Stimulated activated CD4-positive, alpha-beta T cell treated with anti-CD3 and anti-CD28 coated beads, Interleukin-1b, Interleukin-23, amount 100 ng/mL, for 24 hours (primary cell): ENCODE data around the gene MBIP.
"Not testable (repeated sequence)": the region's sequence is repeated elsewhere in the genome, so short reads cannot be mapped to it uniquely, and the experiment has no call there.

Experiments used
- DNase-seq, 4 experiments: peaks; one replicate each; pipeline ENCODE4 v3.0.0-alpha.2; 2020; ENCODE audit warnings: low read depth in 4 of 4, low spot score in 1 of 4

The MBIP gene

DNA sequence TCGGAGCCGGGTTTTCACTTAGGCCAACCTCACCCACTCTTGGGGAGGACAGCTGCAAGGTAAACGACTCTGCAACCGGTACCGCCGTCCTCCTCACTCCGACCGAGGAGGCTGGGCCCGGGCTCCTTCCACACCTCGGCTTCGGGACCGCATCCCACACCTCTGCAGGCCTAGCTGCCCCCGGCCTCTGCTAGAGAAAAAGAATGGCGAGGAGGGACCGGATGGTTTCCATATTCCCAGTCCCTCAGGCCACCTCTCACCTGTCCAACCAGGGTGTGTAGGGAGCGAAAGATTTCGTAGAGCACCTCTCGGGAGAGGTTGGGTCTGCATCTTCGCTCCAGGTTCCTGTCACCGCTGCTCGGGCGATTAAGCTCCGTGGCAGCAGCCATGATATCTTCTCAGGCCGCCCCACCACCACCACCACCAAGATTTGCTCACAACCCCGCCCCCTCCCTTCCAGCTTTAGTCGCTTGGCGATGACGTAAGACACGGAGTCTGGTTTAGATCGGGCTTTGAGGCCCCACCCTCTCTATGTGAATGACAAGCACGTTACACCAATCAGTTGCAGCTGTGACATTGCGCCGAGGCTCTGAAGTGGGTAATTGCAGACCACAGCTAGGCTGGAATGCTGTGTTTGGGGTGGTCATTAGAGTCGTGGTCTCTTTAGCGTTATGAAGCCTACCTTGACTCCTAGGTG is at the start of gene MBIP:
MBIP (minus strand) TSS at position 438 of the 697 bp plus-strand sequence; CDS start at position 389, 49 bp downstream.
- peak; percentile 83 to 91 (median 88) for DNase-seq

DNA sequence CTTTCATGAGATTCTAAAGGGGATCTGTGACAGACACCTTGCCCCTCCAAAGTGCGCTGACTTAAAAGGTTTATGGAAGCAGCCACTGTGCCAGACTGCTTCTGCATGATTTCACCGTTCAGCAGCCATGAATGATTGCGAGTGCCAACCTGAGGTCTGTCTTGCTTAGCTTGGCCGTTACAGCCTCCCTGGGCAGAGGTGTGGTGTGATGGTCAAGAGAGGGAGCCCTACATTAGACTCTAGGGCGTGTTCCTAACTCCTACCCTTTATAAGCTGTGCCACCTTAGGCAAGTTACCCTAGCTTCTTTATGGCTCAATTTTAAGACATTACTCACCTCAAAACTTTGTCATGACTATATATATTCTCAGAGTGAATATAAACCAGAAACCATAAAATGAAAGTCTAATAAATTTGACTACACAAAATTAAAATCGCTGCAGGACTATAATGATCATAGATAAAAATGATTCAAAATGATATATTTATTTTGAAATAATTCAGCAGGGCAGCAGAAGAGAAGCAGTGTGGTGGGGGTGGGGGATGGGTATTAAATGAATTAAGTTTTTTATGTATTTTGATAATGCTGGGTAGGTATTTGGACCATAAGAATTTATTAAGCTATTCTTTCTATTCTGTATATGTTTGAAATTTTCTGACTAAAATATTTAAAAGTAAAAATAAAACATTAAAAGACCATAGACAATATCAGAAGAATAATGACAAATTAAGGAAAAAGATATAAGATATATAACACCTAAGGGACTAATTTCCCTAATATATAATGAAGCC is 47.7 kb upstream of the MBIP start:
- no peak for DNase-seq

GRCh38 chr14:36365766-36366165 is 45.3 kb upstream of the MBIP start:
- no peak for DNase-seq

- no peak for DNase-seq
These were observed 43.3 kb upstream of the MBIP start for GRCh38 chr14:36363704-36364103.

- DNase-seq: no peak
These were observed 42.2 kb upstream of the MBIP start for GRCh38 chr14:36362648-36363047.

- DNase-seq: no peak
These were observed 40.9 kb upstream of the MBIP start for GRCh38 chr14:36361210-36361853.

DNA sequence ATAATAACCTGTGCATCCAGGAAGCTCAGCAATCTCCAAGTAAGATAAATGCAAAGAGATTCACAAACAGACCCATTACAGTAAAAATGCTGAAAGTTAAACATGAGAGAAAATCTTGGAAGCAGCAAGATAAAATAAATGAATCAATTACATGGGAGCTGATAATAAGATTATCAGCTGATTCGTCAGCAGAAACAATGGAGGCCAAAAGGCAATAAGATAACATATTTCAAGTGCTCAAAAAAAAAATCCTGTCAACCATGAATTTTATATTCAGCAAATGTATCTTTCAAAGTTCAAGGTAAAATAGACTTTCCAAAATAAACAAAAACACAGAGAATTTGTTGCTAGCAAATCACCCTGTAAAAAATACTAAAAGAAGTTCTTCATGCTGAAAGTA is 36.4 kb upstream of the MBIP start:
- no peak for DNase-seq

DNA sequence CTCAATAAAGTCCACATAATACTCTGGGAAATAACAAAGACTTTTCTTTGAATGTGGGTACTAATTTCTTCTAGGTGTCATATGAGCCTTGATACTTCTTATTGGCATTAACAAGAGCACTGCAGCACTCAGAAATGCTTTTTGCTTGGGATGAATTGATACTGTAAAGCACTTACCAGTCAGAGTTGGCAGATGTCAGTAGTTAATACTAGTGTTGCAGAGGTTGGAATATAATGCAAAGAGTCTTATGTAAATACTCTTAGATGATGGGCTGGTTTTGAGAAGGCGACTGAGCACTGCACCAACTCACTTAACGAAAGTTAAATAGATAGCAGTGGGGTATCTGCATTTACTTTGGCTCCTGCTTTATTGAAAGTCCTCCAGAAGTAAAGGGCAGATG is 25.6 kb upstream of the MBIP start:
- DNase-seq: no peak

GRCh38 chr14:36344211-36344610 is 23.8 kb upstream of the MBIP start:
- DNase-seq: no peak

- DNase-seq: not testable (repeated sequence)
These were observed 21.4 kb upstream of the MBIP start for GRCh38 chr14:36341811-36342210.

DNA sequence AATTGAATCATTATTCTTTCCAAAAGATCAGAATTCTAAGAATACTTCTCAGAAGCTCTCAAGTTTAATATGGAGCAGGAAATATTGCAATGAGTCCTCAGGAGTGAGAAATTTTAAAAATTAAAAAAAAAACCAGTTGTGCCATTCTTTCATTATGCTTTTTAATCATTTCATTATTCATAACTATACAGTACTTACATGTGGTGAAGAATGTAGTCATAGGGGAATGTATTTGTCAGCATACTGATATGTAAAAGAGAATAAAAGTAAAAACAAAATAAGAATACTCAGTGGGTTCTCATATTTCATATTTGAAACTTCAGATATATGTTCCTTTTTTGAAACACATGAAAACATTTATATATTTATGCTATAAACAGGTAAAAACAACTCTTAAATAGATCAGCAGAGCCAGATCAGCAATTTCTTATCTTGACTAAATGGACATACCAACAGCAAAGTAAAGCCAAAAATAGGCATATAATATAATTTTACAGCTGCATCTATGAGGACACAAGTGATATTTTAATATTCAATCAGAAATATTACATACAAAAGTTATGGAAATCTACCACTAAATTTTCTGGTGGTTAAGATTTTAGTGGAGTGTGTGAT is 19.9 kb upstream of the MBIP start:
- DNase-seq: no peak

- no peak for DNase-seq
These were observed 19.4 kb upstream of the MBIP start for GRCh38 chr14:36339816-36340215.

DNA sequence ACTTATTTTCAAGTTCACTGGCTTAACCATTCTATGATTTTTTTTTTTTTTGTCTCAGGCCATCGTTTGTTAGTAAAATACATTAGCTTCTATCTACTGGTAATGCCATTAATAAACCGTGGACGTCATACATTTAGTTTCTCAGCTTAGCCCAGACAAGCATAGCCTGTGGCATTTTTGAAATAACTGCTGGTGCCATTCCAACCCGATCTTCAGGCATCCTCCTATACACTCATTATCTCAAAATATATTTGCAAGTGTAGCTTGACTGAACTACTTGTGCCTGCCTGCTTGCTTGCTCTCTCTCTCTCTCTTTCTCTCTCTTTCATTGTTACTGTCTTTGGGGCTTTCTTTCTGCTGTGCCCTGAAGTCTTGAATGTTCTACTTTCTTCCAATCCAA is 12.7 kb upstream of the MBIP start:
- DNase-seq: no peak

GRCh38 chr14:36327573-36327972 is 7.1 kb upstream of the MBIP start:
- not testable (repeated sequence) for DNase-seq

DNA sequence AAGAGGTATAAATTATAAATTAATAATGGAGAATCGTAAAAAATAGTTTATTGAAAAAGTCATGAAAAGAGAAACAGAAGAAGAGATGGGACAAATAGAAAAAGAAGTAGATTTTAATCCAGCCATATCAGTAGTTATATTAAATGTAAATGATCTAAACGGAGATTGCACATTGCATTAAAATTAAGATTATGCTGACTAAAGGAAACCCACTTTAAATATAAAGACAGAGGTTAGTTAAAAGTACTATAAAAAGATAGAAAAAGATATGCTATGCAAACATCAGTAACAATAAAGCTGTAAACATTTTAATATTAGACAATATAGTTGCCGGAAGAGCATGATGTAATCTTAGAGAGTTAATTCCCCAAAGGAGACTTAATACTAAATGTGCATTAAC is 5.4 kb upstream of the MBIP start:
- DNase-seq: no peak

DNA sequence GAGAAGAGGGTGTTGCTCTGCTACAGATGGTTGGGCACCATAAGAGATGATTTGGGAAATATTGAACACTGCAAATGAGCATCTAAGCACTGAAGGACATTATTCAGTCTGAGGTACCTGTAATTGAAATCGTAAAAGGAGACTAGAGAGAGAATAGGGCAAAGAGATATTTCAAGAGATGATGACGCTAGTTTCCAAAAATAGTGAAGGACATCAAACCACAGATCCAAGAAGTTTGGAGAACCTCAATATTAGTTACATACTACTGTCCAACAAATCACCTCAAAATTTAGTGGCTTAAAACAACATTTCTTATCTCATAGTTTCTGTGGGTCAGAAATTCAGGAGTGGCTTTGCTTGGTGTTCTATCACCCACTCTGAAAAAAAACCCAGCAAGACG is 4.5 kb upstream of the MBIP start:
- DNase-seq: no peak

GRCh38 chr14:36320897-36321381 is 502 bp upstream of the MBIP start:
- peak in 1 of 4 experiments; percentile 1 for DNase-seq

- DNase-seq: no peak
These were observed 588 bp downstream of the MBIP start for GRCh38 chr14:36319899-36320199.

GRCh38 chr14:36317650-36318049 is 2.8 kb downstream of the MBIP start:
- DNase-seq: no peak

DNA sequence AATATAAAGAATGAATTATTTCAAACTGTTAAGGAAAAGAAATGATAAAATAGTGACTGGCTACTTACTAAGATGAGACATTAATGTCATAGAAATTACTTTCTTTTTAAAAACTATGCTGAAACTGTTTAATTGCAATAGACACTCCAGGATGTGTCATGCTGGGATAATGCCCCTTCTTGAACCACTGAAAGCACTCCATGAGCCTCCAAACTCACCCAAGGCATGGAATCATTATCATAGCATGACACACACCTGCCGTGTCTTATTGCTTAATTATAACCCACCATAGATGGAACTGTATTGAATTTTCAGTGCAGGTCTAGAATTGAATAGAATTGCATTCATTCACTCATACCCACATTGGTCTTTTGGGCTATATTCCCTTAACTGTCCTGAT is 4.3 kb downstream of the MBIP start:
- DNase-seq: no peak

GRCh38 chr14:36315159-36315853 is 5.1 kb downstream of the MBIP start:
- peak; percentile 5 to 36 (median 26) for DNase-seq
